HepG2 (cell line): ENCODE results near the gene DPEP3. TPM values are rescaled to one million over a fixed set of nuclear protein-coding genes. Genes with fewer than 3 reads are reported as not detected.

Experiments used
- EED ChIP-seq: sonication (generic); formaldehyde crosslinking; IDR thresholded peaks from 2 replicates; pipeline ENCODE4 v1.5.0; 2020; ENCODE audit warnings: mild to moderate bottlenecking, missing genetic modification reagents
- FOXA3 ChIP-seq: IDR thresholded peaks from 2 replicates; pipeline ENCODE4 v1.6.1; 2016; ENCODE audit warnings: missing genetic modification reagents, missing compliant biosample characterization
- MAZ ChIP-seq, 2 experiments: sonication (generic) in 1 of 2; formaldehyde crosslinking in 1 of 2; IDR thresholded peaks; 2 replicates each; pipeline versions ENCODE4 v1.5.0 to v1.6.1; 2012 to 2020; ENCODE audit warnings: low read depth in 2 of 2, mild to moderate bottlenecking in 2 of 2, borderline replicate concordance in 1 of 2, improper control_type of control experiment in 1 of 2, low read length in 1 of 2, missing genetic modification reagents in 1 of 2, moderate library complexity in 1 of 2
- MED8 ChIP-seq: sonication (generic); formaldehyde crosslinking; IDR thresholded peaks from 2 replicates; pipeline ENCODE4 v1.8.1; 2023; ENCODE audit warnings: mild to moderate bottlenecking, missing genetic modification reagents; ENCODE audit not compliant: insufficient replicate concordance
- NFE2L2 ChIP-seq: fragments of 150-350 bp; IDR thresholded peaks from 2 replicates; pipeline ENCODE4 v1.6.1; 2014; ENCODE audit warnings: low read length
- REL ChIP-seq: sonication (generic); formaldehyde crosslinking; conservative IDR thresholded peaks from 2 replicates; pipeline ENCODE4 v1.8.0; 2022; ENCODE audit warnings: mild to moderate bottlenecking, missing genetic modification reagents, moderate library complexity
- REPIN1 ChIP-seq: sonication (generic); formaldehyde crosslinking; IDR thresholded peaks from 2 replicates; pipeline ENCODE4 v1.8.0; 2022; ENCODE audit warnings: missing genetic modification reagents, low read depth, mild to moderate bottlenecking, borderline replicate concordance
- SALL1 ChIP-seq: sonication (generic); formaldehyde crosslinking; IDR thresholded peaks from 2 replicates; pipeline ENCODE4 v1.8.0; 2022; ENCODE audit warnings: mild to moderate bottlenecking, missing genetic modification reagents
- SOX6 ChIP-seq, 2 experiments: fragments of 450-650 bp in 1 of 2; sonication (generic) in 1 of 2; formaldehyde crosslinking in 1 of 2; IDR thresholded peaks; 2 replicates each; pipeline versions ENCODE4 v1.4.0 to v1.6.1; 2017 to 2020; ENCODE audit warnings: antibody characterized with exemption in 1 of 2, mild to moderate bottlenecking in 1 of 2, missing genetic modification reagents in 1 of 2
- SP1 ChIP-seq, 2 experiments: fragments of 450-650 bp in 1 of 2; sonication (generic) in 1 of 2; formaldehyde crosslinking in 1 of 2; IDR thresholded peaks; 2 replicates each; pipeline versions ENCODE4 v1.4.0 to v1.6.1; 2016 to 2020; ENCODE audit warnings: missing genetic modification reagents in 1 of 2
- STAG1 ChIP-seq: sonication (generic); formaldehyde crosslinking; IDR thresholded peaks from 2 replicates; pipeline ENCODE4 v1.4.0; 2020; ENCODE audit warnings: missing genetic modification reagents
- ZNF24 ChIP-seq: fragments of 450-650 bp; IDR thresholded peaks from 2 replicates; pipeline ENCODE4 v1.6.1; 2017; ENCODE audit warnings: antibody characterized with exemption, mild to moderate bottlenecking
- ZNF792 ChIP-seq: IDR thresholded peaks from 2 replicates; pipeline ENCODE4 v1.6.1; 2016
- polyA plus RNA-seq, 8 experiments: library from polyadenylated mRNA; depleted of rRNA in 3 of 8; stranded (reverse) in 7 of 8; unstranded in 1 of 8; fragments of >200 nt; fragmentation: Illumina TruSeq in 4 of 8; extraction: Trizol in 4 of 8; gene quantifications; 2 replicates each; pipeline versions ENCODE4 v1.2.1 to v1.2.3, GENCODE V29; 2011 to 2016; ENCODE audit warnings: low read depth in 4 of 8, missing spikeins in 1 of 8, mixed read lengths in 1 of 8; ENCODE audit not compliant: insufficient read depth in 1 of 8
- total RNA-seq, 5 experiments: library from RNA; depleted of rRNA; stranded (reverse); fragments of >200 nt; fragmentation: Illumina TruSeq; extraction: Trizol; gene quantifications; 2 replicates each; pipeline ENCODE4 v1.2.3, GENCODE V29; 2016; ENCODE audit warnings: low read depth in 1 of 5
- TF ChIP-seq, protein P1 (sequence below): sonication (generic); formaldehyde crosslinking; IDR thresholded peaks from 2 replicates; pipeline ENCODE4 v1.5.0; 2020; ENCODE audit warnings: mild to moderate bottlenecking, missing genetic modification reagents, moderate library complexity
- TF ChIP-seq, protein P2 (sequence below): IDR thresholded peaks from 2 replicates; pipeline ENCODE4 v1.6.1; 2018; ENCODE audit warnings: missing genetic modification reagents
- TF ChIP-seq, protein P3 (sequence below): sonication (generic); formaldehyde crosslinking; IDR thresholded peaks from 2 replicates; pipeline ENCODE4 v1.4.0; 2020; ENCODE audit warnings: mild to moderate bottlenecking, missing genetic modification reagents
- TF ChIP-seq, protein P4 (sequence below): fragments of 450-650 bp; IDR thresholded peaks from 2 replicates; pipeline ENCODE4 v1.6.1; 2017; ENCODE audit warnings: mild to moderate bottlenecking

The DPEP3 gene
- total and polyA plus RNA-seq, 2 of the 13 experiments (the other 11 are each of a cell fraction or from before 2014, with no cell fraction given) = not detected

- TF ChIP-seq, protein P1, sequence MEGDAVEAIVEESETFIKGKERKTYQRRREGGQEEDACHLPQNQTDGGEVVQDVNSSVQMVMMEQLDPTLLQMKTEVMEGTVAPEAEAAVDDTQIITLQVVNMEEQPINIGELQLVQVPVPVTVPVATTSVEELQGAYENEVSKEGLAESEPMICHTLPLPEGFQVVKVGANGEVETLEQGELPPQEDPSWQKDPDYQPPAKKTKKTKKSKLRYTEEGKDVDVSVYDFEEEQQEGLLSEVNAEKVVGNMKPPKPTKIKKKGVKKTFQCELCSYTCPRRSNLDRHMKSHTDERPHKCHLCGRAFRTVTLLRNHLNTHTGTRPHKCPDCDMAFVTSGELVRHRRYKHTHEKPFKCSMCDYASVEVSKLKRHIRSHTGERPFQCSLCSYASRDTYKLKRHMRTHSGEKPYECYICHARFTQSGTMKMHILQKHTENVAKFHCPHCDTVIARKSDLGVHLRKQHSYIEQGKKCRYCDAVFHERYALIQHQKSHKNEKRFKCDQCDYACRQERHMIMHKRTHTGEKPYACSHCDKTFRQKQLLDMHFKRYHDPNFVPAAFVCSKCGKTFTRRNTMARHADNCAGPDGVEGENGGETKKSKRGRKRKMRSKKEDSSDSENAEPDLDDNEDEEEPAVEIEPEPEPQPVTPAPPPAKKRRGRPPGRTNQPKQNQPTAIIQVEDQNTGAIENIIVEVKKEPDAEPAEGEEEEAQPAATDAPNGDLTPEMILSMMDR (CRISPR knock-in tag) = peak; percentile 99
- peak; percentile 98 for TF ChIP-seq STAG1 (CRISPR knock-in tag)
- peak; percentile 44; the same call in 1 of the 2 replicates for TF ChIP-seq SALL1 (CRISPR knock-in tag)
- no peak for TF ChIP-seq MAZ (IDR thresholded peaks at IDR 0.05; ENCODE audit: borderline replicate concordance, low read depth, low read length)
- TF ChIP-seq MAZ (CRISPR knock-in tag; IDR thresholded peaks at IDR 0.05; ENCODE audit: low read depth) = peak; percentile 63; the same call in 1 of the 2 replicates
- TF ChIP-seq ZNF24 = no peak
- peak; percentile 50; the same call in 1 of the 2 replicates for TF ChIP-seq ZNF792 (CRISPR knock-in tag)
- no peak for TF ChIP-seq MED8 (CRISPR knock-in tag)
- TF ChIP-seq SOX6 (IDR thresholded peaks at IDR 0.05) = no peak
- no peak for TF ChIP-seq SOX6 (CRISPR knock-in tag; IDR thresholded peaks at IDR 0.05)
- TF ChIP-seq, protein P2, sequence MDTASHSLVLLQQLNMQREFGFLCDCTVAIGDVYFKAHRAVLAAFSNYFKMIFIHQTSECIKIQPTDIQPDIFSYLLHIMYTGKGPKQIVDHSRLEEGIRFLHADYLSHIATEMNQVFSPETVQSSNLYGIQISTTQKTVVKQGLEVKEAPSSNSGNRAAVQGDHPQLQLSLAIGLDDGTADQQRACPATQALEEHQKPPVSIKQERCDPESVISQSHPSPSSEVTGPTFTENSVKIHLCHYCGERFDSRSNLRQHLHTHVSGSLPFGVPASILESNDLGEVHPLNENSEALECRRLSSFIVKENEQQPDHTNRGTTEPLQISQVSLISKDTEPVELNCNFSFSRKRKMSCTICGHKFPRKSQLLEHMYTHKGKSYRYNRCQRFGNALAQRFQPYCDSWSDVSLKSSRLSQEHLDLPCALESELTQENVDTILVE = no peak
- TF ChIP-seq, protein P3, sequence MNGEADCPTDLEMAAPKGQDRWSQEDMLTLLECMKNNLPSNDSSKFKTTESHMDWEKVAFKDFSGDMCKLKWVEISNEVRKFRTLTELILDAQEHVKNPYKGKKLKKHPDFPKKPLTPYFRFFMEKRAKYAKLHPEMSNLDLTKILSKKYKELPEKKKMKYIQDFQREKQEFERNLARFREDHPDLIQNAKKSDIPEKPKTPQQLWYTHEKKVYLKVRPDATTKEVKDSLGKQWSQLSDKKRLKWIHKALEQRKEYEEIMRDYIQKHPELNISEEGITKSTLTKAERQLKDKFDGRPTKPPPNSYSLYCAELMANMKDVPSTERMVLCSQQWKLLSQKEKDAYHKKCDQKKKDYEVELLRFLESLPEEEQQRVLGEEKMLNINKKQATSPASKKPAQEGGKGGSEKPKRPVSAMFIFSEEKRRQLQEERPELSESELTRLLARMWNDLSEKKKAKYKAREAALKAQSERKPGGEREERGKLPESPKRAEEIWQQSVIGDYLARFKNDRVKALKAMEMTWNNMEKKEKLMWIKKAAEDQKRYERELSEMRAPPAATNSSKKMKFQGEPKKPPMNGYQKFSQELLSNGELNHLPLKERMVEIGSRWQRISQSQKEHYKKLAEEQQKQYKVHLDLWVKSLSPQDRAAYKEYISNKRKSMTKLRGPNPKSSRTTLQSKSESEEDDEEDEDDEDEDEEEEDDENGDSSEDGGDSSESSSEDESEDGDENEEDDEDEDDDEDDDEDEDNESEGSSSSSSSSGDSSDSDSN (CRISPR knock-in tag) = peak; percentile 49; the same call in 1 of the 2 replicates
- TF ChIP-seq, protein P4, sequence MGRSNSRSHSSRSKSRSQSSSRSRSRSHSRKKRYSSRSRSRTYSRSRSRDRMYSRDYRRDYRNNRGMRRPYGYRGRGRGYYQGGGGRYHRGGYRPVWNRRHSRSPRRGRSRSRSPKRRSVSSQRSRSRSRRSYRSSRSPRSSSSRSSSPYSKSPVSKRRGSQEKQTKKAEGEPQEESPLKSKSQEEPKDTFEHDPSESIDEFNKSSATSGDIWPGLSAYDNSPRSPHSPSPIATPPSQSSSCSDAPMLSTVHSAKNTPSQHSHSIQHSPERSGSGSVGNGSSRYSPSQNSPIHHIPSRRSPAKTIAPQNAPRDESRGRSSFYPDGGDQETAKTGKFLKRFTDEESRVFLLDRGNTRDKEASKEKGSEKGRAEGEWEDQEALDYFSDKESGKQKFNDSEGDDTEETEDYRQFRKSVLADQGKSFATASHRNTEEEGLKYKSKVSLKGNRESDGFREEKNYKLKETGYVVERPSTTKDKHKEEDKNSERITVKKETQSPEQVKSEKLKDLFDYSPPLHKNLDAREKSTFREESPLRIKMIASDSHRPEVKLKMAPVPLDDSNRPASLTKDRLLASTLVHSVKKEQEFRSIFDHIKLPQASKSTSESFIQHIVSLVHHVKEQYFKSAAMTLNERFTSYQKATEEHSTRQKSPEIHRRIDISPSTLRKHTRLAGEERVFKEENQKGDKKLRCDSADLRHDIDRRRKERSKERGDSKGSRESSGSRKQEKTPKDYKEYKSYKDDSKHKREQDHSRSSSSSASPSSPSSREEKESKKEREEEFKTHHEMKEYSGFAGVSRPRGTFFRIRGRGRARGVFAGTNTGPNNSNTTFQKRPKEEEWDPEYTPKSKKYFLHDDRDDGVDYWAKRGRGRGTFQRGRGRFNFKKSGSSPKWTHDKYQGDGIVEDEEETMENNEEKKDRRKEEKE = no peak
- TF ChIP-seq NFE2L2 = peak; percentile 12; the same call in 1 of the 2 replicates
- TF ChIP-seq EED (CRISPR knock-in tag) = 0 out of 2 replicates have a peak, but pooled peaks have one; percentile 20
- TF ChIP-seq SP1 (IDR thresholded peaks at IDR 0.05) = no peak
- peak; percentile 54; the same call in 1 of the 2 replicates for TF ChIP-seq SP1 (CRISPR knock-in tag; IDR thresholded peaks at IDR 0.05)
- TF ChIP-seq REPIN1 = peak; percentile 30; the same call in 1 of the 2 replicates
- TF ChIP-seq FOXA3 (CRISPR knock-in tag) = peak; percentile 31; the same call in 1 of the 2 replicates
- TF ChIP-seq REL (CRISPR knock-in tag) = no peak
These were observed 51.5 kb downstream of the DPEP3 start (continued) for GRCh38 chr16:67928561-67929364.
